Measurements from ENCODE around the gene CXCL12.

CXCL12 gene

GRCh38 chr10:44386546-44387052 lies 1.7 kb upstream of the CXCL12 start:
- DNase-seq = peak in 8 of 10 donors; percentile 32 to 94 (median 60)
- intact Hi-C loops (cut with DNase I) = loop anchor here (1.0 to 10.0 kb wide), 4 partner anchors 476 to 715 kb away; partner anchors contain the start of gene DEPP1

DNA sequence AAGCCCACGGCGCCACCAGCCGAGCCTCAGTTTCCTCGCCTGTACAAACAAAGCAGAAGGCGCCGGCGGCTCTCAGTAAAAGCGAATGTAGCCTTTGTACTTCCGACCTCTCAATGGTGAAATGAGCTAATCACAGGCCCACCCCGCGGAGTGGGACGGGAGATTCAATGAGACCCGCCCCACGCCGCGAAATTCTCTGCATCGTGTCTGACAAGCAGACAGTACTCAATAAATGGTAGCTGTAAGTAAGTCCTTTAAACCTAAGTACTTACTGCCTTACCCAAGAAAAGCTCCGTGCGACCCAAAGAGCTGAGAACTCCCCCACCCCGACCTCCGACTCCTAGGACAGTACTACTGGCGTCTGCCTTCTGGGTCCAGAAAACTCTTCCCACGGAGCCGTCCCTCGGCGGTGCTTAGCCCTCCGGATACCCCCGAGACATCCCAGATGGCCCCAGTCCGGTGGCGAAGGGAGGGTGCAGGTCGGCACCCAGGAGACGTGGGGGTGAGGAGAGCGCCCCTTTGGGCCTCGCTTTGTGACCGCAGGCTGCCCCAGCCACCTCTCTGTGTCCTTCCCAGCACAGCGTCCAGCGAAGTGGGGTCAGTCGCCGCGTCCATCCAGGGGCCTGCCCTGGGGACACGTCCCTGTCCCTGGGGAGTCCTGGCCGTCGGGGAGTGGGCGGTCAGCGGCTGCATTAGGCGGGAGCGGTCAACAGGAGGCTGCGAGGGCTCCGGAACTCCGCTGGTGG lies 972 bp upstream of the CXCL12 start:
- peak in 1 of 10 donors; percentile 14 for DNase-seq
- intact Hi-C loops (cut with DNase I) = loop anchor here (1.0 to 10.0 kb wide), 4 partner anchors 476 to 715 kb away; partner anchors contain the start of gene DEPP1

GRCh38 chr10:44384601-44385025 lies 284 bp downstream of the CXCL12 start:
- intact Hi-C loops (cut with DNase I) = loop anchor here (5.0 to 10.0 kb wide), 3 partner anchors 72 to 590 kb away; partner anchors contain the start of gene DEPP1
- DNase-seq = peak in 3 of 10 donors; percentile 19 to 87 (median 45)

- intact Hi-C loops (cut with DNase I) = loop anchor here (5.0 to 10.0 kb wide), 2 partner anchors 72 to 591 kb away; partner anchors contain the start of gene DEPP1
- peak in 9 of 10 donors; percentile 15 to 94 (median 49) for DNase-seq
These were observed 922 bp downstream of the CXCL12 start for GRCh38 chr10:44383749-44384600.

- intact Hi-C loops (cut with DNase I) = loop anchor here (5.0 to 10.0 kb wide), 2 partner anchors 71 to 592 kb away; partner anchors contain the start of gene DEPP1
- DNase-seq = peak in 2 of 10 donors; percentile 10 to 72
These were observed 1.7 kb downstream of the CXCL12 start for GRCh38 chr10:44382981-44383748.

DNA sequence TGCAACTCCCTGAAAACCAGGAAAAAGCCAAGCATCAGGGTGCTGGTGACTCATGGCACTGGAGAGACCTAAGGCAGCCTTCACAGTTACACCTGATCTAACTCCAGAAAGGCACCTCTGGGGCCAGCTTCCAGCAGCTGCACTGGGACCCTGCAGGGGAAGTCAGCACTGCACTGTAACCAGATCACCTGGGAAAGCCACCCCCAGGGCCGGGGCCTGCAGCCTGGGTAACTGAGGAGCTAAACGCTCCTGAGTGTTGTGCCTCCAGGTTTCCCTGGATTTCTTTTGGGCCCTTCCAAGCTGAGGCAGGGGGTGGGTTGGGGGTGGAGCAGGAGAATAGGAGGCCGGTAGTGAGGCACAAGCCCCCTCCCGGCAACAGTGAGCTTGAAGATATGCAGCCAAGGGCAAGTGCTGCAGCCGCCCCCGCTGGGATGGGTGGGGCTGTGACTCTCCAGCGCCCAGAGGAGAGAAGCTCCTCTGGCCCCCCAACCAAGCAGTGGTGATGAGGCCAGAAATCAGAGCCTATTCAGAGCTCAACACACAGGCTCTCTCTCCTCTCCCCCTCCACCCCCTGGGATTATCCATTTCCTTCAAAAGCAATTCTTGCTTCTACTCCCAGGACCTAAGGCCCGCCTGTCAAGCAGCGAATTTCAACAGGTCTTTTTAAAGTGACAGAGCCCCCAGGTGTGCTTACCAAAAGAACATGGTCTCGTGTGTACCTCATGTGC lies 2.6 kb downstream of the CXCL12 start:
- intact Hi-C loops (cut with DNase I) = loop anchor here (5.0 to 10.0 kb wide), 2 partner anchors 70 to 593 kb away; partner anchors contain the start of gene DEPP1
- DNase-seq = peak in 2 of 10 donors; percentile 9 to 52

DNA sequence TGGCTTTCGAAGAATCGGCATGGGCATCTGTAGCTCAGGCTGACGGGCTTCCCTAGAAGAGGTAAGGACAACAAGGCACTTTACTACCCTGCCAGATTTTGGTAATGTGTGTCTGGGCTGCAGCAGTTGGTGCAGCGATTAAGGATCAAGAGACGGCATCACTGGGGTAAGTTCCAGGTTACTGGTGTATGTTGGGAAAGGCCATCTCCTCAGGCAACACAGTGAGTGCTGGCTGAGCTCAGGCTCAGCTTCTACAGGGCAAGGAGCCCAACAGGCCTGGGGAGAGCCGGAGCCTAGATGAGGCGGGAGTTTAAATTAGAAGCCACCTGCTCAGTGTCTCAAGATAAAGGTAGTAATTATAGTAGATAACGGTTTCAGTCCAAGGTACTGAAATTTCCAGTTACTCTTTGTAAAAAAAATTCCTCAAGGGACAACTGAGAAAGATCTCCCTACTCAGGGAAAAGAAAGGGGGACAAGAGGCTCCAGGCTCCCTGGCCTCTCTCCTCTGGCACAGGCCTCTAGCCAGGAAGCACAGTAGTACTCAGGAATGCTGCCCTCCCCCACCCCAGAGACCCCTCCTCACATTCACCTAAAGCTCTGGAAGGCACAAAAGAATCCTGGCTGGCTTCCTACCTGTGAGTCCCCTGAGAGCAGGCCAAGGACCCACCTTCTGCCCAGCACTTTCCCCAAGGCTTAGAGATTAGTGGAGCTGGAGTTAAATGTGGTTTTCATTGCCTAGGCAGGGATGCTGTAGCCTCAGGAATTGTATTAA lies 3.9 kb downstream of the CXCL12 start:
- peak in 2 of 10 donors; percentile 6 to 7 for DNase-seq
- intact Hi-C loops (cut with DNase I) = loop anchor here (5.0 to 10.0 kb wide), 2 partner anchors 69 to 594 kb away; partner anchors contain the start of gene DEPP1

DNA sequence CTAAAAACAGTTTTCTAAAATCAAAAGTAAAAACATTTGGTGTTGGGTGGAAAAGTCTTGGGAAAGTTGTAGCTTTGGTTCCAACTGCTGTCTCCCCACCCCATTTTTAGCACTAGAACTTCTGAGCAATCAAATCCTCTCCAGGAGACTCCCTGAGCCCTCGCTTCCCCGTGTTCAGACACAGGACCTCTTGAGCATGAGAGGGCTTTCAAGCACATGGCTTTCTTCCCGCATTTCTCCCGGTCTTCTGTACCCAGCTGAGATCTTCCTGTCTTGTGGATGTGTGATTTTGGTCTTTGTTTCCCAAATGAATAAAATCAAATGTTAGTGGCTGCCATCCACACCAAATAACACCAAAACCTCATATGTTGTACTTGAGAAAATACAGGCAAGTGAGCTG lies 5.0 kb downstream of the CXCL12 start:
- intact Hi-C loops (cut with DNase I) = loop anchor here (5.0 to 10.0 kb wide), 2 partner anchors 68 to 595 kb away; partner anchors contain the start of gene DEPP1
- DNase-seq = no peak

- DNase-seq = peak in 1 of 10 donors; percentile 31
- intact Hi-C loops (cut with DNase I) = no loop called here
These were observed 6.3 kb downstream of the CXCL12 start for GRCh38 chr10:44378626-44379025.

DNA sequence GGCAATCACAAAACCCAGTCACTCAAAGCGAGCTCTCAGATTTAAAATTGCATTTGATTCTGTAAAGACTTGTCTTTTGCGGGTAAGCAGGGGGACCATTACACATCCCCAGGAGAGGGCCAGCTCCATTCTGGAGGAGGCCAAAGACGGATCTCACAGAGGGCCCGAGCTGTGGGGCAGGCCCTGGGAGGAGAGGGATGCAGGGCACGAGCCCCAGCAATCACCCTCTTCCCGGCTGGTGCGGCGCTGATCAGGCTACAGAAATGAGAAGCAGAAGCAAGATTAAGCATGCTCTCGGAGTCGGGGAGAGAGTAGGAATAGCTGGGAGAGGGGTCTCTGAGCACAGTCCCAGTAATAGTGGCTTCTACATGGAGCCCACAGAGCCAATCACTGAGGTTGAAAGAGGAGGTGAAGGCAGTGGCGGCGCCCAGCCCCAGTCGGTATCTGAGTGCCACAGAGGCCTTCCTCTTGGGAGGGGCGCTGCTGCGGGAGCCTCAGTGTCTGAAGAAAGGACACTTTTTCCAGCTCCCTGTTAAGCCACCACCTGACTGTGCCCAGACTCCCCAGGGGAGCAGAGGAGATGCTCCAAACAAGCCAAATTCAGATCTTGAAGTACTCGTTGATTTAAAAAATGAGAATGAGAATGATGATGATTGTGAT lies 7.1 kb downstream of the CXCL12 start:
- intact Hi-C loops (cut with DNase I) = no loop called here
- DNase-seq = peak in 2 of 10 donors; percentile 58 to 61

GRCh38 chr10:44376472-44377099 lies 8.3 kb downstream of the CXCL12 start:
- DNase-seq = peak in 1 of 10 donors; percentile 21
- intact Hi-C loops (cut with DNase I) = no loop called here

DNA sequence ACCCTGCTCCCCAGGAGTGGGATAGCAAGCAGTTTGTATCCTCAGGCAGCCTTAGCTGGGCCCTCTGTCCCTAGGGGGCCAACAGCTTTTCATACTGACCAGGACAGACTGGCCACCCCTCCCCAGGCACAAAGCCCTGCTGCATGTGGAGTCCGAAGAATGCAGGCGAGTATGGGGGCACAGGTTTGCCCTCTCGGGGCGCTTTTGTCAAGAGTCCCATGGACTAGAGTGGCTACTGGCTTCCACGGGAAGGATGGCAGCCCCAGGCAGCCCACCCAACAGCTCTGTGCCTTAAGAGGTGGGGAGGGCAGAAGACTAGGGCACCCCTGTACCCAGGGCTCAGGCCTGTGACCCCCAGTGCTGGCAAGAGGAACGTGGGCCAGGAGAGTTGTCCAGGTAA lies 10.7 kb downstream of the CXCL12 start:
- intact Hi-C loops (cut with DNase I) = no loop called here
- peak in 2 of 10 donors; percentile 19 to 61 for DNase-seq

- DNase-seq = peak in 2 of 10 donors; percentile 50 to 77
- intact Hi-C loops (cut with DNase I) = no loop called here
These were observed 11.4 kb downstream of the CXCL12 start for GRCh38 chr10:44373341-44373995.

GRCh38 chr10:44372181-44372580 lies 12.7 kb downstream of the CXCL12 start:
- intact Hi-C loops (cut with DNase I) = no loop called here
- peak in 1 of 10 donors; percentile 75 for DNase-seq

GRCh38 chr10:44370731-44371248 lies 14.1 kb downstream of the CXCL12 start:
- DNase-seq = peak in 2 of 10 donors; percentile 47 to 50
- intact Hi-C loops (cut with DNase I) = no loop called here

- intact Hi-C loops (cut with DNase I) = no loop called here
- DNase-seq = no peak
These were observed 15.0 kb downstream of the CXCL12 start for GRCh38 chr10:44369854-44370253.
